Measurements from ENCODE around the gene DNAH17.

Gene DNAH17

DNA sequence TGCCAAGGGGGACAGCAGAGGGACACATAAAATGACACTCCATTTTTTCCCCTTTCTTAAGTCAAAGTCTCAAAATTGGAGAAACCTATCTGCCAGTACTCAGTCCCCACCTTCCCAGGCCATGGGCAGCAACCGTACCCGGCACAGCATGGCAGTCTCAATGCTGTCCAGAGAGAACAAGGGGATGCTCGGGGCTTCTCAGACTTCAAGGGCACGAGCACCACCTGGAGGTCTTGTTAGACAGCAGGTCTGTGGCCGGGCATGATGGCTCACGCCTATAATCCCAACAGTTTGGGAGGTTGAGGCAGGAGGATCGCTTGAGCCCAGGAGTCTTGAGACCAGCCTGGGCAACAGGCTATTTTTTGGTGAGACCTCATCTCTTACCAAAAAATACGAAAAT lies 3.2 kb downstream of the DNAH17 start:
- DNase-seq: no peak

- no peak for DNase-seq
These were observed 4.7 kb downstream of the DNAH17 start for GRCh38 chr17:78572239-78573205.

DNA sequence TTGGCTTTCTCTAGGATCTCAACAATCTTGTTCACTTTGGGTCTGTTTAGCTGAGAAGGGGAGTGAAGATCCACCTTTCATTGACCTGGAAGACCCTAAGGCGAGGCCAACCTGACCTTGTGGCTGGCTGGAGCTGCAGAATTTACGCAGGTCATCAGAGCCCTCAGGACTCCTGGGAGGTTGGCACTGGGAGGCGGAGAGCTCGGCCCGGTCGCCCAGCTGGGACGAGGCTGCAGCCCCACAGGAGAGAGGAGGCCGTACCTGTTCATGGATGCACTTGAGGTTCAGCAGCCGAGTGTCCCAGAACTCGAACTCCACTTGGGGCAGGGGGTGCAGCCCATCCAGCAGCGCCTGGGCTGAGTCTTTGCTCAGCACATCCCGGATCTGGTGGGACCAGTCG lies 5.9 kb downstream of the DNAH17 start:
- no peak for DNase-seq

GRCh38 chr17:78568494-78569115 lies 8.6 kb downstream of the DNAH17 start:
- peak in 1 of 2 donors; percentile 13 for DNase-seq

GRCh38 chr17:78567991-78568390 lies 9.2 kb downstream of the DNAH17 start:
- no peak for DNase-seq

DNA sequence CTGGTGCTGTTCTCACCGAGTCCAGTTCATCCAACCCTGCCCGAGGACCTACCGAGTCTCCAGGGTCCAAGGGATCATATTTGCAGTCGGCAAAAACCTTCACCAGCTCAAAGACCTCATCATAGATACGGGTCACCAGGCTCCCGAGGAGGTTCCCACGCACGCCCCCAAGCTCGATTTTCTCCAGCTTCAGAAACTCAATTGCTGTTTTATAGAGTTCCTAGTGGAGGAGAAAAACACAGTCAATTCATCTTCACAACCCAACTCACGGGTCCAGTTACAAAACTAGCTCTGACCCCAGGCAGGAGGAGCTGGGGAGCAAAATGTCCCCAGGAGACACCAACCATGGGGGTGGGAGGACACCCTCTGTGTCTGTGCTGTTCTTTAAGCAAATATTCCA lies 10.2 kb downstream of the DNAH17 start:
- no peak for DNase-seq

DNA sequence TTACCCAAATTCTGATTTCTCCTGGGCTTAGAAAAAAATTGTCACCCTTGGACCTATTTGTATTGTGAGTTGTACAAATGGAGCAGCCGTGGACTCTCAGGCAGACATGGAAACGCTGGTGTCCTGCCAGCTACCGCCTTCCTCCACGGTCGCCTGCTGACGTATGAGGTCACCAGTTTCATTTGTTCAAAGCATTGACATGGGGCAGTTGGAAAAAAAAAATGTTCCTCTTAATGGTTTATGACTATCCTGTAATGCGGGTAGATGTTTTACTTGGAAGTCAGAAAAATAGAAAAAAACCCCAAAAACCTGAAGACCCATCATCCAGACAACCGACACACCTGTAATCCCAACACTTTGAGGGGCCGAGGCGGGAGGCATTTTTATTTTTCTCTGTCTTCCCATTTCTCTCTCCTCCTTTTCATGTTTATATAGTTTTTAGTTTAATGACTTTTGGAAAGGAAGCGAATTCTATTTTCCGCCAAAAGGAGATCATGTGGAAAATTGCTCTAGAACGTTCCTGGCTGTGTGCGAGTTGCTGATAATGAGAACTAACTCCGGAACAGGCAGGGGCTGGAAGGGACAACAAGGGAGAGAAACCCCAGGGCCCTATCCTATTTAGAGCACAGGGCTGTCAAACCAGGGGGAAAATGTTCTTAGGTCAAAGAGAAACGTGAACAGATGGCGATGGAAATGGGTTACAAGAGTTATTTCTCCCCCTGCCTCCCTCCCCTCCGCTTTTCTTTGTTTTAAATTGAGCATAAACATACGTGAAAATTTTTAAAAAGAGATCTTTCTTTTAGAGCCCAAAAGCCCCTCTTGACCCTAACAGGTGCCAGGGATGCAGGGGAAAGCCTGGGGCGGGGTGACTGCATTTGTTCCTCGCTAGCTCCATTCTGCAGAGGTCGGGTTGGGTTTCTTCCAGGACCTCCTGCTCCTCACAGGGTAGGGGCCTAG lies 13.7 kb downstream of the DNAH17 start:
- no peak for DNase-seq

GRCh38 chr17:78562734-78563133 lies 14.5 kb downstream of the DNAH17 start:
- no peak for DNase-seq

DNA sequence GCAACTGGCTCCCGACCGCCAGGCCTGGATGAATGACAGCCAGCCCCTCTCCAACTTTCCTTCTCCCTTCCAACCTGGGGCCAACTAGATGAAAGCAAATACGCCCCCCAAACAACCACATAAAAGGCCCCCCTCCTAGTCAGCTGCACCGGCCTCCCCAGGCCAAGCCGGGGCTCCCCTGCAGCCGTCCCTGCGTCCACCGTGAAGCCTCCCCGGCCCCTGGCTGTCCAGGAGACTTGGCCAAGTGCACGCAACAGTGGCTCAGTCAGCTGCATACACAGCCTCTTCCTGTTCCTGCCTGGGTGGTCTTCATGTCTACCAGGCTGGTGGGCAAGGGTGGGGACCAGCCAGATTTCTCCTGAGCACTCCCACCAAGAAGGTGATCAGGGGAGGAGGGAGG lies 16.0 kb downstream of the DNAH17 start:
- DNase-seq: no peak

GRCh38 chr17:78560731-78561130 lies 16.5 kb downstream of the DNAH17 start:
- DNase-seq: no peak

DNA sequence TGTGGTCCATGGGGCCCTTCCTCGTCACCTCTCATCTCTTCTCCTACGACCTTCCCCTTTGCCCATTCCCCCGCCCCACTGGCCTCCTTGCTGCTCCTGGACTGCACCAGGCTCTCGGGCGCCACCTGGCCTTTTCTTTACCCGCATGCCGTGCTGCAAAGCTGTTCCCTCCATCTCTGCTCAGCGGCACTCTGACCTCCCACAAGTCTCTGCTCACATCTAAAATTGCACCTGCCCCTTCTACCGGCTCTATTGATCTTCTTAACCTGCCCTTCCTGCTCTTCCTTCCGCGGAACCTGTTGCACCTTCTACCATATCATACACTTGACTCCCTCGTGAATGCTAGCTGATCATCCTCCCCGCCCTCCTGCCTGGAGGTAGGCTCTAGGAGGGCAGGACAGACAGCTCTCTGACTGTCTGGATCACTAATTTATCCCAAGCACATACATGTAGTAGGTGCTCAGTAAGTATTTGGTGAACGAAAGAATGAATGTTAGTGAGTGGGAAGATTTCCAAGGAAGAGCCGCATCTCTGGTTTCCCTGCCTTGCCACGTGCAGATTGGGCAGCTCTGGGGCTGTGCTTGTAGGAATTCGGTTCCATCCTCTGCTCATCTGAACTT lies 17.3 kb downstream of the DNAH17 start:
- DNase-seq: no peak

DNA sequence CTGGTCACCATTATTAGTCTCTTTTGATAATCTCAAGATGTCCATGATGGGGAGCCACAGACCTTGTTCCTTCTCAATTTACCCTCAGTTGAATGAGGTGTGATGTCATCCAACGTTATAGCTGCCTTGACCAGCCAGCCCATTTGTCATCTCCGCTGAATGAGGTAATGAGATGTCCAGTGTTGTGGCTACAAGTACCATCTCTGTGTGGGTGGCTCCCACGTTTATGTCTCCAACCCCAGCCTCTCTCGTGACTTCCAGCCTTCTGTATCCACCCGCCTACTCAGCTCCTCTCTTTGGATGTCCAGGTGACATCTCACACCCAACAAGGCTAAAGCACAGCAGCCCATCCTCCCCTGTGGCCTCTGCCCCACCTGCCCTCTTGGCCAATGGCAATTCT lies 18.2 kb downstream of the DNAH17 start:
- no peak for DNase-seq

GRCh38 chr17:78558181-78558850 lies 18.9 kb downstream of the DNAH17 start:
- DNase-seq: no peak

DNA sequence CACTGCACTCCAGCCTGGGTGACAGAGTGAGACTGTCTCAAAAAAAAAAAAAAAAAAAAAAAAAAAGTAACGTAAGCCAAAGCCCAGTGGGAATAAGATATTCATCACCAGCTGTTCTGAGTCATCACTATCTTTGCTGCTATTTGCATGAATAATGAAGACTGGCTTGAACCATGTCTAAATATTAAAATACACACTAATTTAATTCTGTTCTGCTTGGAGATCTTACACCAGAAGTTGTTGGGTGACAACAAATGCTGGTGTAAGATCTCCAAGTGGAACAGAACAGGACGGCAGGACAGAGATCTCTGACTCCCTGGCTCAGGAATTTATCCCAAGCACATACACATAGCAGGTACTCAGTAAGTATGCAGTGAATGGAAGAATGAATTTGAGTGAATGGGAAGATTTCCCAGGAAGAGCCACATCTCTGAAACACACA lies 19.6 kb downstream of the DNAH17 start:
- DNase-seq: no peak

GRCh38 chr17:78556812-78557211 lies 20.4 kb downstream of the DNAH17 start:
- DNase-seq: no peak

DNA sequence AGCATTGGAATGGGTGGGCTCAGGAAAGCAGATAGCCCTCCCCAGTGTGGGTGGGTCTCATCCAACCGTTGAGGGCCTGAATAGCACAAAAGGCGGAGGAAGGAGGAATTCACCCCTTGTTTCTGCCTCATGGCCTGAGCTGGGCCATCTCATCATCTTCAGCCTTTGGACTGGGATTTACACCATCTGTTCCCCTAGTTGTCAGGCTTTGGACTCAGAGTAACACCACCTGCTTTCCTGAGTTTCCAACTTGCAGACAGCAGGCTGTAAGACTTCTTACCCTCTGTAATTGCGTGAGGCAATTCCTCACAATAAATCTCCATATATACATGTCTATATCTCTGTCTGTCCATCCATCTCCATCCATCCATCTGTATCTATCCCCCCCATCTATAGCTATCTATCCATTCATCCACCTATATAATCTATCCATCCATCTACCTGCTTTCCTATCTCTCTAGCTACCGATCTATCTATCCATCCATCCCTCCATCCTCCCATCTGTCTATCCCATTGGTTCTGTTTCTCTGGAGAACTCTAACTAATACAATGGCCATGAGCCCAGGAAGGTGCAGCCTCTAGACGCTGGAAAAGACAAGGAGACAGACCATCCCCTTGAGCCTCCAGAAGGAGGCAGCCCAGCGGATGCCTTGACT lies 21.3 kb downstream of the DNAH17 start:
- DNase-seq: no peak

DNA sequence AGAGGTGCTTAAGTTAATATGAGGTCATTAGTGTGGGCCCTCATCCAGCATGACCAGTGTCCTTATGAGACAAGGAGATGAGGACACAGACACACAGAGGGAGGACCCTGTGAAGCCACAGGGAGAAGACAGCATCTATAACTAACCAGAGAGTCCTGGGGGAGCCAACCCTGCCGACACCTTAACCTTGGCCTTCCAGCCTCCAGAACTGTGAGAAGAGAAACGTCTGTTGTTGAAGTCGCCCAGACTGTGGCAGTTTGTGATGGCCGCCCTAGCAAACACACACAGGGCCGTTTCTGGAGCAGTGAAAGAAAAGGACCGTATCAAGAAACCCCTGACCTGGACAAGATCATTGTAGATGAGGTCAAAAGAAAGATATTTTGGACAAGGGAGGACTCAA lies 26.7 kb downstream of the DNAH17 start:
- DNase-seq: no peak

DNA sequence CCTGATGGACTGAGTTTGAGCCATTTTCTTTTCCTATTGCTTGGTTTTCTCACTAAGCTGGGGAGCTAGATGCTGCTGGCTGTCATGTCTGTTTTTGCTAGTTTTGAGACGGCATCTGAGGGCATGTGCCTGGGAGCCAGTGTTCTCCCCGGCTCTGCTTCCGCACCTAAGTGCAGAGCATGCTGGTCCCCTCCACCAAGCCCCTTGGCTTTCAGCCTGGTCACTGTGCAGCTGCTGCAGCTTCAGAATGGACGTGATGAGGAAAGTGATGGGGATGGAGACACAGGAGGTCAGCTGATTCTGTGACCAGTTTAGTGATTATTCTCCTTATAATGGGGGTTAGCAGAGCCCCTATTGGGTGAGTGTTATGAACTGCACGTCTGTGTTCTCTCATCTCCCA lies 28.5 kb downstream of the DNAH17 start:
- no peak for DNase-seq

DNA sequence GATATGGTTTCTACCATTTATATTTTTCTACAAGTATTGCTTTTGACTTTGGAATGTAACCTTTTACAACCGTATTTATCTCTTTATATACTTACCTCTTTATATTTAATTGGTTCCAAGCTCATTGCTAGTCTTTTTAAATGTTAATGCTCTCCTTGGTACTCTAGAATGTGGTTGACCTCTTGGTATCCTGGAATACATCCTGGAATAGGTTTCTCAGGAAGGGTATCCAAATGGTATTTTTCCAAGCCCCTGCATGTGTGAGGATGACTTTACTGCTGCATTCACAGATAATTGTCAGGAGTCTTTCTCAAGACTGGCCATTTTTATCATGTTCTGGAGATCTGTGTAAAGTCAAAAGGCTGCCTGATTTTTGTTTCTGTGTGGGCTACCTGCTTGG lies 30.2 kb downstream of the DNAH17 start:
- no peak for DNase-seq

- DNase-seq: no peak
These were observed 30.7 kb downstream of the DNAH17 start for GRCh38 chr17:78546476-78546875.
